DMS53 treated with DMSO at 0.1 percent for 48 hours (cell line): ENCODE results near the gene SYNGR1.
"Not testable (repeated sequence)": the region's sequence is repeated elsewhere in the genome, so short reads cannot be mapped to it uniquely, and the experiment has no call there.

Experiments
- DNase-seq: peaks from one replicate; lab custom pipeline; 2025; ENCODE audit not compliant: unreplicated experiment; lab: John Stamatoyannopoulos, UW

Gene SYNGR1

GRCh38 chr22:39350757-39351688 lies 1.2 kb downstream of the SYNGR1 start:
- DNase-seq = no peak

- no peak for DNase-seq
These were observed 2.0 kb downstream of the SYNGR1 start for GRCh38 chr22:39351689-39352214.

GRCh38 chr22:39352306-39352891 lies 2.6 kb downstream of the SYNGR1 start:
- no peak for DNase-seq

GRCh38 chr22:39353346-39353745 lies 3.6 kb downstream of the SYNGR1 start:
- no peak for DNase-seq

- no peak for DNase-seq
These were observed 5.3 kb downstream of the SYNGR1 start for GRCh38 chr22:39355080-39355479.

GRCh38 chr22:39355805-39356204 lies 6.0 kb downstream of the SYNGR1 start:
- DNase-seq = not testable (repeated sequence)

- no peak for DNase-seq
These were observed 6.7 kb downstream of the SYNGR1 start for GRCh38 chr22:39356464-39356863.

- not testable (repeated sequence) for DNase-seq
These were observed 7.6 kb downstream of the SYNGR1 start for GRCh38 chr22:39357110-39358108.

- DNase-seq = not testable (repeated sequence)
These were observed 8.4 kb downstream of the SYNGR1 start for GRCh38 chr22:39358197-39358596.

GRCh38 chr22:39359659-39360195 lies 9.9 kb downstream of the SYNGR1 start:
- DNase-seq = no peak

GRCh38 chr22:39360242-39360641 lies 10.5 kb downstream of the SYNGR1 start:
- DNase-seq = no peak

- DNase-seq = no peak
These were observed 11.1 kb downstream of the SYNGR1 start for GRCh38 chr22:39360674-39361413.

- DNase-seq = no peak
These were observed 11.7 kb downstream of the SYNGR1 start for GRCh38 chr22:39361496-39361895.

- DNase-seq = no peak
These were observed 12.5 kb downstream of the SYNGR1 start for GRCh38 chr22:39362271-39362670.

- DNase-seq = no peak
These were observed 13.1 kb downstream of the SYNGR1 start for GRCh38 chr22:39362932-39363331.

GRCh38 chr22:39363751-39364515 lies 14.1 kb downstream of the SYNGR1 start:
- no peak for DNase-seq

GRCh38 chr22:39364714-39365491 lies 15.1 kb downstream of the SYNGR1 start:
- no peak for DNase-seq

GRCh38 chr22:39365492-39365780 lies 15.6 kb downstream of the SYNGR1 start:
- DNase-seq = no peak

GRCh38 chr22:39367035-39367434 lies 17.2 kb downstream of the SYNGR1 start:
- DNase-seq = no peak
